Neural crest cell (in vitro differentiated cells): ENCODE results near the gene CARTPT. TPM values are rescaled to one million over a fixed set of nuclear protein-coding genes. Genes with fewer than 3 reads are reported as not detected.
A peak's percentile ranks its signal among the peaks of the same experiment; 100 is the strongest.

Source experiments
- DNase-seq: peaks from one replicate; pipeline ENCODE4 v3.0.0; 2021; ENCODE audit warnings: low read depth, mixed read lengths, low spot score
- H3K27ac Mint-ChIP-seq: one replicate; pipeline ENCODE4 v1.8.0; 2021; ENCODE audit warnings: mild to moderate bottlenecking, mixed read lengths; ENCODE audit not compliant: unreplicated experiment
- H3K27me3 Mint-ChIP-seq: 2 replicates; pipeline ENCODE4 v1.8.0; 2021; ENCODE audit warnings: low read depth, mild to moderate bottlenecking, mixed read lengths
- H3K36me3 Mint-ChIP-seq: 2 replicates; pipeline ENCODE4 v1.8.0; 2021; ENCODE audit warnings: low read depth, mild to moderate bottlenecking, mixed read lengths
- H3K4me1 Mint-ChIP-seq: 2 replicates; pipeline ENCODE4 v1.8.0; 2021; ENCODE audit warnings: mixed read lengths
- H3K4me3 Mint-ChIP-seq: one replicate; pipeline ENCODE4 v1.8.0; 2021; ENCODE audit warnings: mild to moderate bottlenecking, mixed read lengths
- H3K9me3 Mint-ChIP-seq: 2 replicates; pipeline ENCODE4 v1.8.0; 2021; ENCODE audit warnings: mixed read lengths
- CTCF ChIP-seq: fragments of 200-600 bp; sonication (generic); conservative IDR thresholded peaks from 2 replicates; pipeline ENCODE4 v1.5.0; 2021; ENCODE audit warnings: antibody characterized with exemption, mild to moderate bottlenecking
- long read RNA-seq: library from polyadenylated mRNA; unstranded; transcript quantifications from one replicate; pipeline ENCODE4 v2.0.0, GENCODE V29; 2020
- total RNA-seq: library from RNA; stranded (reverse); gene quantifications from 2 replicates; pipeline ENCODE4 v1.2.1, GENCODE V29; 2021

CARTPT gene
- total RNA-seq: not detected in 2 replicates
- long read RNA-seq: 0 reads

- H3K4me3 Mint-ChIP-seq: no peak within 1 kb of the TSS
- H3K27me3 Mint-ChIP-seq: peaks cover 98% of the 10 kb centered on the region
- DNase-seq: peak; percentile 37
- H3K36me3 Mint-ChIP-seq: no peaks in the 10 kb centered on the region
- no peaks in the 10 kb centered on the region for H3K4me1 Mint-ChIP-seq
- no peak for TF ChIP-seq CTCF
- H3K9me3 Mint-ChIP-seq: no peaks in the 10 kb centered on the region
- no peak within 1 kb of the TSS for H3K27ac Mint-ChIP-seq
These were observed at the start of gene CARTPT for GRCh38 chr5:71719063-71719964. TSS of gene CARTPT (plus strand) at chr5:71719275. CDS start at chr5:71719294, 19 bp downstream.

- Mint-ChIP-seq H3K36me3 (no peaks in the 10 kb centered on the region), H3K4me1 (no peaks in the 10 kb centered on the region), H3K9me3 (peaks cover 9% of the 10 kb centered on the region), H3K4me3 (no peak overlapping the region), H3K27me3 (peaks cover 19% of the 10 kb centered on the region), H3K27ac (no peak overlapping the region)
- no peak for DNase-seq
- TF ChIP-seq CTCF: no peak
These were observed 41.1 kb upstream of the CARTPT start for GRCh38 chr5:71677977-71678376.

- DNase-seq: no peak
- TF ChIP-seq CTCF: no peak
- Mint-ChIP-seq H3K36me3 (no peaks in the 10 kb centered on the region), H3K9me3 (no peaks in the 10 kb centered on the region), H3K27me3 (peaks cover 8% of the 10 kb centered on the region), H3K4me3 (no peak overlapping the region), H3K4me1 (no peaks in the 10 kb centered on the region), H3K27ac (no peak overlapping the region)
These were observed 39.4 kb upstream of the CARTPT start for GRCh38 chr5:71679714-71680113.

- Mint-ChIP-seq H3K27me3 (peaks cover 8% of the 10 kb centered on the region), H3K27ac (no peak overlapping the region)
- TF ChIP-seq CTCF: no peak
These were observed 38.6 kb upstream of the CARTPT start for GRCh38 chr5:71680510-71680909.

GRCh38 chr5:71681296-71681695 is 37.8 kb upstream of the CARTPT start:
- H3K36me3 Mint-ChIP-seq: no peaks in the 10 kb centered on the region
- no peak overlapping the region for H3K4me3 Mint-ChIP-seq
- H3K4me1 Mint-ChIP-seq: no peaks in the 10 kb centered on the region
- peaks cover 6% of the 10 kb centered on the region for H3K9me3 Mint-ChIP-seq
- no peak overlapping the region for H3K27ac Mint-ChIP-seq
- H3K27me3 Mint-ChIP-seq: peaks cover 13% of the 10 kb centered on the region
- no peak for DNase-seq
- no peak for TF ChIP-seq CTCF

More at GRCh38 chr5:71680510-71680909, 38.6 kb upstream of the CARTPT start:
- Mint-ChIP-seq H3K4me3 (no peak overlapping the region), H3K4me1 (no peaks in the 10 kb centered on the region), H3K36me3 (no peaks in the 10 kb centered on the region), H3K9me3 (peaks cover 6% of the 10 kb centered on the region)
- no peak for DNase-seq
